Upper lobe of left lung (tissue), 4 donors: ENCODE measurements around the gene NGEF.

Experiments
- EP300 ChIP-seq, 4 donors: sonication (generic); formaldehyde crosslinking; IDR thresholded peaks; one replicate each; pipeline ENCODE4 v1.5.1; 2017; ENCODE audit warnings: antibody characterized with exemption in 4 of 4, control low read depth in 2 of 4
- POLR2AphosphoS5 ChIP-seq, 2 donors: sonication (generic); formaldehyde crosslinking; IDR thresholded peaks; one replicate each; pipeline ENCODE4 v1.5.1; 2017; ENCODE audit warnings: antibody characterized with exemption in 2 of 2

- TF ChIP-seq POLR2AphosphoS5 (IDR thresholded peaks at IDR 0.05) (no peak), EP300 (IDR thresholded peaks at IDR 0.05) (no peak)
These were observed 57.2 kb downstream of the NGEF start for GRCh38 chr2:232955856-232956255.
